ENCODE data around the gene DNAH3.

GRCh38 chr16:21150375-21151001 is at the start of gene DNAH3:
- TF ChIP-seq CTCF (IDR thresholded peaks at IDR 0.05) (no peak), POLR2A (IDR thresholded peaks at IDR 0.05) (no peak), POLR2AphosphoS5 (IDR thresholded peaks at IDR 0.05) (no peak), EP300 (IDR thresholded peaks at IDR 0.05) (no peak)
